ENCODE data around the gene WNK3.

WNK3 gene

GRCh38 chrX:54248309-54248708 is 109.5 kb downstream of the WNK3 start:
- DNase-seq (ENCODE audit: low read depth in 2 of 2), result peak; percentile 41 to 48
- TF ChIP-seq CTCF (IDR thresholded peaks at IDR 0.05; ENCODE audit: low read depth, low read length), result peak; percentile 25
- H3K4me3 ChIP-seq (replicated peaks in 1 of 2; ENCODE audit: low read depth in 2 of 2, low read length in 2 of 2), result no peak overlapping the region

- H3K4me3 ChIP-seq (replicated peaks in 1 of 2; ENCODE audit: low read depth in 2 of 2, low read length in 2 of 2), result no peak overlapping the region
- peak in 1 of 2 donors; percentile 15 for DNase-seq (ENCODE audit: low read depth in 2 of 2)
- TF ChIP-seq CTCF (IDR thresholded peaks at IDR 0.05; ENCODE audit: low read depth, low read length), result no peak
These were observed 111.0 kb downstream of the WNK3 start for GRCh38 chrX:54246866-54247265.

- no peak overlapping the region for H3K4me3 ChIP-seq (replicated peaks in 1 of 2; ENCODE audit: low read depth in 2 of 2, low read length in 2 of 2)
- no peak for DNase-seq (ENCODE audit: low read depth in 2 of 2)
- TF ChIP-seq CTCF (IDR thresholded peaks at IDR 0.05; ENCODE audit: low read depth, low read length), result no peak
These were observed 119.3 kb downstream of the WNK3 start for GRCh38 chrX:54238588-54238987.

GRCh38 chrX:54237014-54237413 is 120.8 kb downstream of the WNK3 start:
- DNase-seq (ENCODE audit: low read depth in 2 of 2), result no peak
- no peak for TF ChIP-seq CTCF (IDR thresholded peaks at IDR 0.05; ENCODE audit: low read depth, low read length)
- no peak overlapping the region for H3K4me3 ChIP-seq (replicated peaks in 1 of 2; ENCODE audit: low read depth in 2 of 2, low read length in 2 of 2)

- peak; percentile 5 to 15 for DNase-seq (ENCODE audit: low read depth in 2 of 2)
- TF ChIP-seq CTCF (IDR thresholded peaks at IDR 0.05; ENCODE audit: low read depth, low read length), result no peak
- no peak overlapping the region for H3K4me3 ChIP-seq (replicated peaks in 1 of 2; ENCODE audit: low read depth in 2 of 2, low read length in 2 of 2)
These were observed 127.3 kb downstream of the WNK3 start for GRCh38 chrX:54230435-54231148.

- no peak for DNase-seq (ENCODE audit: low read depth in 2 of 2)
- no peak overlapping the region for H3K4me3 ChIP-seq (replicated peaks in 1 of 2; ENCODE audit: low read depth in 2 of 2, low read length in 2 of 2)
- no peak for TF ChIP-seq CTCF (IDR thresholded peaks at IDR 0.05; ENCODE audit: low read depth, low read length)
These were observed 134.3 kb downstream of the WNK3 start for GRCh38 chrX:54223581-54223980.

- TF ChIP-seq CTCF (IDR thresholded peaks at IDR 0.05; ENCODE audit: low read depth, low read length), result no peak
- no peak for DNase-seq (ENCODE audit: low read depth in 2 of 2)
- no peak overlapping the region for H3K4me3 ChIP-seq (replicated peaks in 1 of 2; ENCODE audit: low read depth in 2 of 2, low read length in 2 of 2)
These were observed 144.2 kb downstream of the WNK3 start for GRCh38 chrX:54213603-54214002.
